Effector memory CD4-positive, alpha-beta T cell (primary cell): Measurements from ENCODE around the gene WDR70.
"Not testable (repeated sequence)": the region's sequence is repeated elsewhere in the genome, so short reads cannot be mapped to it uniquely, and the experiment has no call there.

Experiments used
- DNase-seq, 3 donors: peaks; one replicate each; pipeline ENCODE4 v3.0.0-alpha.2; 2020
- H3K27ac ChIP-seq: 2 replicates; pipeline ENCODE4 v1.7.0; 2013; ENCODE audit warnings: mild to moderate bottlenecking, low read length, moderate library complexity; ENCODE audit not compliant: insufficient read depth, poor library complexity, severe bottlenecking
- H3K27me3 ChIP-seq: replicated peaks from 2 replicates; pipeline ENCODE4 v1.7.0; 2013; ENCODE audit warnings: mild to moderate bottlenecking, low read length; ENCODE audit not compliant: insufficient read depth, control insufficient read depth, poor library complexity, severe bottlenecking
- H3K36me3 ChIP-seq: 2 replicates; pipeline ENCODE4 v1.7.0; 2013; ENCODE audit warnings: mild to moderate bottlenecking, low read length, moderate library complexity; ENCODE audit not compliant: control insufficient read depth, insufficient read depth
- H3K4me1 ChIP-seq: 2 replicates; pipeline ENCODE4 v1.7.0; 2013; ENCODE audit warnings: low read length, mild to moderate bottlenecking; ENCODE audit not compliant: control insufficient read depth, insufficient read depth, poor library complexity, severe bottlenecking
- H3K4me3 ChIP-seq: 2 replicates; pipeline ENCODE4 v1.7.0; 2013; ENCODE audit warnings: low read length, low read depth, mild to moderate bottlenecking; ENCODE audit not compliant: insufficient read depth, poor library complexity, severe bottlenecking
- H3K9me3 ChIP-seq: 2 replicates; pipeline ENCODE4 v1.7.0; 2013; ENCODE audit warnings: mild to moderate bottlenecking, low read length, moderate library complexity; ENCODE audit not compliant: control insufficient read depth

Gene WDR70

DNA sequence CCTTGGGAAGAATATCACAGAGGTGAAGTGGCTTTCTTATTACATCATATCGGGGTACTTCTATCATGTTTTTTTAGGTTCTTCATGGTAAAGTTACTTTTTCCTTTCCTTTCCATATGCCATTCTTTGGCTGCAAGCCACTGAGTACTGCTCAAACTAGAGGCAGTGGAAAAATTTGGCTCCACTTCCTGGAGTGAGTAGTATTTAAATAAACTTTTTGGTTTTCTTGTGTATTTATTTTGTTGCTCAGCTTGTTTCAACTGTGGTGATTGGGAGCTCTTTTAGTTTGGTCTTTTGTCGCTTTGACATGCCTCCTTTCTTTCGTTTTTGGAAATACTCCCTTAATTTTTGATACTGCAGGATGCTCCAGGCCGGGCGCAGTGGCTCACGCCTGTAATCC, 69.8 kb downstream of the WDR70 start:
- Histone ChIP-seq H3K27me3 (no peaks in the 10 kb centered on the region), H3K27ac (no peak overlapping the region), H3K36me3 (peaks cover 7% of the 10 kb centered on the region), H3K4me1 (no peaks in the 10 kb centered on the region), H3K4me3 (no peak overlapping the region), H3K9me3 (no peaks in the 10 kb centered on the region)
- no peak for DNase-seq

DNA sequence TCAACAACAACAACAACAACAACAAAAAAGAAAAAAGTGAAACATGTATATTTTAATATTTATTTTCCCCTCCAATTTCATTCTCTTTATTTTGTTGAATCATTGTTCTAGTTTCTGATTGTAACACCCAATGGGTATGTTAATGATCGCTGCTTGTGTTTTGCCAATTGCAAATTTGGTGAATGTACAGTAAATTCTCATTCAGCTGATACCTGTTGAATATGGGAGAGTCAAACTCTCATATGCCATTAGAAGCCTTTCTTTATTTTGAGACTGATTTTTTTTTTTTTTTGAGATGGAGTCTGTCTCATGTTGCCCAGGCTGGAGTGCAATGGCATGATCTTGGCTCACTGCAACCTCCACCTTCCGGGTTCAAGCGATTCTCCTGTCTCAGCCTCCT, 72.9 kb downstream of the WDR70 start:
- not testable (repeated sequence) for H3K27me3 ChIP-seq, H3K36me3 ChIP-seq, H3K9me3 ChIP-seq, H3K27ac ChIP-seq, H3K4me3 ChIP-seq, DNase-seq, H3K4me1 ChIP-seq

DNA sequence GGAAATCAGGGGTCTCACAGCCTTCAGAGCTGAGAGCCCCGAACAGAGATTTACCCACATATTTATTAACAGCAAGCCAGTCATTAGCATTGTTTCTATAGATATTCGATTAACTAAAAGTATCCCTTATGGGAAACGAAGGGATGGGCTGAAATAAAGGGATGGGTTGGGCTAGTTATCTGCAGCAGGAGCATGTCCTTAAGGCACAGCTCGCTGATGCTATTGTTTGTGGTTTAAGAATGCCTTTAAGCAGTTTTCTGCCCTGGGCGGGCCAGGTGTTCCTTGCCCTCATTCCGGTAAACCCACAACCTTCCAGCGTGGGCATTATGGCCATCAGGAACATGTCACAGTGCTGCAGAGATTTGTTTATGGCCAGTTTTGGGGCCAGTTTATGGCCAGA, 74.1 kb downstream of the WDR70 start:
- H3K4me1 ChIP-seq, H3K27ac ChIP-seq, H3K27me3 ChIP-seq, H3K9me3 ChIP-seq, DNase-seq, H3K4me3 ChIP-seq, H3K36me3 ChIP-seq: not testable (repeated sequence)

DNA sequence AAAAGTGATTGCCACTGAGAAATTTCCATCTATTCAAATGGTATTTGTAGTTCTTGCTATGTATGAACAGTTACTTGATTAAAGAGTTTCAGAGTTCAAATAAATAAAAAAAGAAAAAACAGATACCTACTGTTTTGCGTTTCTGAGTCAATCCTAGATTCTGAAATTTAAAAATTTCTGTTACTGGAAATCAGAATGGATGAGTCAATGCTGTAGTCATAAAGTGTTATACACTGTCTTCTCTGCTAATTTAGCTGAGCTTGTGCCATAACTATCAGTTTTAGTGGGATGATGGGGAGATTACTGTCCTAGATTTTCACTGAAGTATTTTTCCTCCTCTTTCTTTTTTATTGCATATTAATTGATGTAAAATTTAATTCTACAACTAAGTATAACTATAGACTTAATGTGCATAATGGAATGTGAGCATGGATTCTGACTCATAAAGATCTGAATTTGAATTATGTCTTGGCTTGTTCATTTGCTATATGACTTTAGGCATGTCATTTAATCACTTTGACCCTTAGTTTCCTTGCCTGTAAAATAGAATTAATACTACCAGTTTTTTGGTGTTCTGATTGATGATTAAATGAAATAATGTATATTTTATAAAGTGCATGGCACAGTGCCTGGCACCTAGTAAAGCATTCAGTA, 75.4 kb downstream of the WDR70 start:
- H3K4me1 ChIP-seq, H3K36me3 ChIP-seq, H3K27me3 ChIP-seq, H3K4me3 ChIP-seq, DNase-seq, H3K27ac ChIP-seq, H3K9me3 ChIP-seq: not testable (repeated sequence)

DNA sequence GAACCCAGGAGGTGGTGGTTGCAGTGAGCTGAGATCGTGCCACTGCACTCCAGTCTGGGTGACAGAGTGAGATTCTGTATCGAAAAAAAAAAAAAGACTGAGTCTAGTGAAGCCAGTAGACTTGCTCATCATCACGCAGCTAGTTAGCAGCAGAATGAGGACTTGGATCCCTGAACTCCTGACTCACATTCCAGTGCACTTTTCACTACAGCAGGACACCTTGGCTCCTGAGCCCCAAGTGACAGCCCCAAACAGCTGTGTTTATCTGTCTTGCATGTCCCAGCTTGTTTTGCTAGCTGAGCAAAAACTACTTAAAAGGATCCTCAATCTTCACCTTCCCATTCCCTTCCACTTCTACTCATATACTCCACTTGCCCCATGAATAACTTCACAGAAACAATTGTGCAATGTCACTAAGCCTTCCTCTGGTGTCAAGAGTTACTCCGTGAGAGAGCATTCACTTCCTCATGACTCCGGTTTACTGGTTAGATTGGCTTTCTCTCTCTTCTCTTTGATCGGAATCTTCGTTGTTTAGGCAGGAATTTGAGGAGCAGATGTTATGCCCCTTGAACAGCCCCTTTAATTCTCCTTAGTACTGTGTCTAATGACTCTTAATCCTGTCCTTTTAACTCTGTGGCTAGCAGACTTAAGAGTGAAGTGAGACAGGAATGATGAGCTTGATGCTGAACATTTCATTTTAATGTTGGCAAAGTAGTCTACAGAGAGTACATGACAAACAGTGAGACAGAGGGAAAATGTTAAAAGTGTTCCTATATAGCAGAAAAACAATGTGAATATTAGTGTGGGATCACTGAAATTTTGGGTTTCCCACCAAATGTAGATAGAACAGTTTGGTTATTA, 84.3 kb downstream of the WDR70 start:
- not testable (repeated sequence) for H3K4me3 ChIP-seq, DNase-seq, H3K9me3 ChIP-seq, H3K27me3 ChIP-seq, H3K27ac ChIP-seq, H3K36me3 ChIP-seq, H3K4me1 ChIP-seq

DNA sequence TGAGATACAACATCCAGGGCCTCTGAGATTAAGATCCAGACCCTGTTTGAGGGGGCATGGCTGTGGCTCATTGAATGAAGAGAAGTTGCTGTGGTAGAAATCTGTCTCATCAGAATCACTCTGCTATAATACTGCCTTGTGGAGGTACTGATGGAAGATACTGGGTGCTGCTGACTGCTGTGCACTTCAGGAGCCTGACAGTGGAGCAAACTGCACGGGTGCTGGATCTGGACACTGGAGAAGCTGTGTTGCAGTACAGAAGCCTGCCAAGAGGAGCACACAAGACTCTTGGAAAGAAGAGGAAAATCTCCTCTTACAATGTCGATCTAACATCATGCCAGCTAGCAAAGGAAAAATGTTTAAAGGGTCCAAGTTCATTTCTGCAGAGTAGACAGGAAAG, 85.5 kb downstream of the WDR70 start:
- not testable (repeated sequence) for H3K27me3 ChIP-seq, H3K4me1 ChIP-seq, H3K4me3 ChIP-seq, H3K27ac ChIP-seq, H3K9me3 ChIP-seq, DNase-seq, H3K36me3 ChIP-seq

DNA sequence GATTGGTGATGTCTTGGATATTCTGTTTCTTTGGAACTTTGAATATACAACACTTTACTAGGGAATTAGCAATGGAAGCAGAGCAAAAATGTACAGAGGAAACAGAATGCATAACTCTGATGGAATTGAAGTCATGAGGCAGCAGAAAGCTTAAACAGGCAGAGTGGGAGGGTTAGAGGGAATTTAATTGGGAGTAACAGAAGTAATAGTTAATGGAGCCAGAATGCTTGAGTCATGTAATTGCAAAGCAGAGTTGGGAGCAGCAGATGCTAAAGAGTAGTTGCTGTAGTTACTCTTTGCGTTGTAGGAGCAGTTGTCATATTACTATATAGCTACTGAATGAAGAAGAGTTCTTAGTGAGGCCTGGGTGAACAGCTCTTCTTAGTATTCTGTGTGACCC, 90.3 kb downstream of the WDR70 start:
- not testable (repeated sequence) for H3K36me3 ChIP-seq, H3K27me3 ChIP-seq, H3K9me3 ChIP-seq, H3K4me3 ChIP-seq, H3K4me1 ChIP-seq, H3K27ac ChIP-seq, DNase-seq

DNA sequence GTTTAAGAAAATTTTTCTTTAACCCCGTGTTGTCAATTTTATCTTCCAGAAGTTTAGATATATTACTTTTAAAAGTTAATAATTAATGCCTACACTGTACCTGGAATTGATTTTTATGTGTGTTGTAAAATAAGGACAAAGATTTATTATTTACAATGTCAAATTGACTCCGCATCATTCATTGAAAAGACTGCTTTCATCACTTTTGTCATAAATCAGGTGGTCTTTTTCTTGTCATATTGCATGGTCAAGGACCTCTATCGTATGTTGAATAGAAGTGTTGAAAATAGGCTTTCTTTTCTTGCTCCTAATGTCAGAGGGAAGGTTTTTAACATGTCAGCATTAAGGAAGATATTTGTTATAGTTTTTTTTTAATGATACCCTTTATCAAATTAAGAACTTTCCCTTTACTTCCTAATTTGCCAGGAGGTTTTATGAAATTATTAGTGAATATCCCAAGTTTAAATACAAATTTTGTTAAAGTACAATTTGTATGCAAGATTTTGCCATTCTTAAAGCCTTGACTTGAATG, 92.6 kb downstream of the WDR70 start:
- Histone ChIP-seq H3K27me3 (no peaks in the 10 kb centered on the region), H3K9me3 (peaks cover 5% of the 10 kb centered on the region), H3K27ac (no peak overlapping the region), H3K4me3 (no peak overlapping the region), H3K4me1 (no peaks in the 10 kb centered on the region), H3K36me3 (no peaks in the 10 kb centered on the region)
- DNase-seq: no peak

DNA sequence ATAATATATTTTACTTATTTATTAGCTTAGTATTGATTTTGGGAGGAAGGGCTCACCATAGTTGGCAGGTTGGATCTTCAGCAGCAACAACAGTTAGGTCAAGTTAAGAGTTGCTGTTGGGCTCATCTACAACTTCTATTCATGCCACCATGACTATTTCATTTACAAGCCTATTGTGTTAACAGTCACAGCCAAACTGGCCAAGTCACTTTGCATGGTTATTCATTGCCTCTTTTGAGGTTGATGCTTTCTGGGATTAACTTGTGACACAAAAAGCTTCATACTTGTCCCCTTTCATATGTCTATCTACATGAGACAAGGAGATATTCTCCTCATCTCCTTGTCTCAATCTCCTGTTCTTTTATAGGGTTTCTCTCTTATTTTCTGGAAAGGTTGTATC, 98.3 kb downstream of the WDR70 start:
- Histone ChIP-seq H3K27ac (no peak overlapping the region), H3K4me1 (no peaks in the 10 kb centered on the region), H3K9me3 (no peaks in the 10 kb centered on the region), H3K36me3 (peaks cover 14% of the 10 kb centered on the region), H3K27me3 (no peaks in the 10 kb centered on the region), H3K4me3 (no peak overlapping the region)
- DNase-seq: no peak

DNA sequence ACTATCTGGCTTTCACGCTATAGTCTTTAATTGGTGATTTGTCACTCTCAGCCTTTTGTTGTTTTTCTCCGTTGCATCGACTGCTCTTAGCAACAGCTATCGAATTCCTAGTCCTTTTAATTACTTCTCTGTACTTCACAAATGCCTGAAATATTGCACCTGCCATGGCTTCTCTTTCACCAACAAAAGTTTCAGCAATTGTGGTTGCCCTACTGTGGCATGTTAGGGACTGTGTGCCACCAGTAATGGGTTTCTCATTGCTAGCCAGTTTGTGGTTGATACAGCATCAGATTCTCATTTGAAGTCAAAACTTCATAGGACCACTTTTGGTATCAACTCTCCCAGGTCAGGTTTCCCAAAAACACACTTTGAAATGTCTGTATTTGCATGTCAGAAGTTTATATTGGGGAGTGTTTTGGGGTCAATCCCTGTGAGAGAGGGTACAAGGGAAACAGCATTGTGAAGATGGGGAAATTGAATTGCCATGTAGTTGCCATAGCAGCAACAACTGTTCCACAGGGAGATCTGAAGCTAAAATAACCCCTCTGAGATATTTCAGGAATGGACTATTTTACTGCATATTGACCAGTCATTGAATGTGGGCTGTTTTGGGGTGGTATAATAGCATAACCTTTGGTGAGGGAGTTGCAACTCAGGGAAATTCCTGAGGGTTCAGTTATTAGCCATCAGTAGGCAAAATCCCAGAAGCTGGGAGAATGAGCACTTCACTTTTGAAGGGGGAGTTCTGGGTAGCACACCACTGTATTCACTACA, 99.2 kb downstream of the WDR70 start:
- Histone ChIP-seq H3K36me3 (peaks cover 14% of the 10 kb centered on the region), H3K27me3 (no peaks in the 10 kb centered on the region), H3K4me1 (no peaks in the 10 kb centered on the region), H3K9me3 (no peaks in the 10 kb centered on the region), H3K27ac (no peak overlapping the region), H3K4me3 (no peak overlapping the region)
- no peak for DNase-seq
